ENCODE data around the gene ZNF444. TPM values are rescaled to one million over a fixed set of nuclear protein-coding genes. Genes with fewer than 3 reads are reported as not detected.
"Not testable (repeated sequence)": the region's sequence is repeated elsewhere in the genome, so short reads cannot be mapped to it uniquely, and the experiment has no call there.

The ZNF444 gene
- total RNA-seq, 4 donors from 2014 or later: 16.4 to 38.9 (median 24.9) TPM

DNA sequence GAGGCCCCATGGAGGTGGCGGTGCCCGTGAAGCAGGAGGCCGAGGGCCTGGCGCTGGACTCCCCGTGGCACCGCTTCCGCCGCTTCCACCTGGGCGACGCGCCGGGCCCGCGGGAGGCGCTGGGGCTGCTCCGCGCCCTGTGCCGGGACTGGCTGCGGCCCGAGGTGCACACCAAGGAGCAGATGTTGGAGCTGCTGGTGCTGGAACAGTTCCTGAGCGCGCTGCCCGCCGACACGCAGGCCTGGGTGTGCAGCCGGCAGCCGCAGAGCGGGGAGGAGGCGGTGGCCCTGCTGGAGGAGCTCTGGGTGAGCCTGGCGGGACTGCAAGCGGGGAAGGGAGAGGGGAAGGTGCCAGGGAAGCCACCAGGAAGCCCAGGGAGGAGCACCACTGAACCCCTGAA, 5.8 kb downstream of the ZNF444 start:
- peaks cover 0 to 12% of the 10 kb centered on the region in 2 donors for H3K36me3 ChIP-seq
- no peak for TF ChIP-seq POLR2A (IDR thresholded peaks at IDR 0.05)
- no peak for TF ChIP-seq CTCF (IDR thresholded peaks at IDR 0.05 in 4 of 5, conservative IDR thresholded peaks at IDR 0.05 in 1 of 5)
- H3K9me3 ChIP-seq: no peaks in the 10 kb centered on the region
- no peaks in the 10 kb centered on the region for H3K27me3 ChIP-seq
- no peak for DNase-seq
- in situ Hi-C loops (cut with MboI; ENCODE audit: low sequenced_read_pairs in 4 of 4): no loop called here
- H3K4me3 ChIP-seq: no peak overlapping the region
- intact Hi-C loops (cut with DNase I; ENCODE audit: low total_unique reads): loop anchor here (10.0 kb wide), 1 partner anchor 448 kb away; the partner anchor contains the start of gene ZNF71
- no peak for ATAC-seq
- no peak overlapping the region for H3K27ac ChIP-seq
- peaks cover 9 to 20% of the 10 kb centered on the region in 2 donors for H3K4me1 ChIP-seq

GRCh38 chr19:56147307-56147706, 6.2 kb downstream of the ZNF444 start:
- Histone ChIP-seq H3K9me3 (no peaks in the 10 kb centered on the region), H3K4me3 (no peak overlapping the region), H3K27ac (no peak overlapping the region), H3K36me3 (peaks cover 0 to 12% of the 10 kb centered on the region in 2 donors), H3K4me1 (peaks cover 8 to 16% of the 10 kb centered on the region in 2 donors), H3K27me3 (no peaks in the 10 kb centered on the region)
- in situ Hi-C loops (cut with MboI; ENCODE audit: low sequenced_read_pairs in 4 of 4): no loop called here
- DNase-seq (no peak), ATAC-seq (no peak)
- intact Hi-C loops (cut with DNase I; ENCODE audit: low total_unique reads): loop anchor here (10.0 kb wide), 1 partner anchor 447 kb away; the partner anchor contains the start of gene ZNF71
- TF ChIP-seq POLR2A (IDR thresholded peaks at IDR 0.05) (no peak), CTCF (IDR thresholded peaks at IDR 0.05 in 4 of 5, conservative IDR thresholded peaks at IDR 0.05 in 1 of 5) (no peak)

GRCh38 chr19:56148096-56148495, 7.0 kb downstream of the ZNF444 start:
- peaks cover 0 to 12% of the 10 kb centered on the region in 2 donors for H3K36me3 ChIP-seq
- no peak for ATAC-seq
- TF ChIP-seq POLR2A (IDR thresholded peaks at IDR 0.05) (no peak), CTCF (IDR thresholded peaks at IDR 0.05 in 4 of 5, conservative IDR thresholded peaks at IDR 0.05 in 1 of 5) (no peak)
- no peak overlapping the region for H3K27ac ChIP-seq
- DNase-seq: no peak
- in situ Hi-C loops (cut with MboI; ENCODE audit: low sequenced_read_pairs in 4 of 4) (no loop called here), intact Hi-C loops (cut with DNase I; ENCODE audit: low total_unique reads) (loop anchor here (10.0 kb wide), 1 partner anchor 447 kb away; the partner anchor contains the start of gene ZNF71)
- H3K4me1 ChIP-seq: peaks cover 11 to 13% of the 10 kb centered on the region in 2 donors
- H3K4me3 ChIP-seq: no peak overlapping the region
- no peaks in the 10 kb centered on the region for H3K9me3 ChIP-seq
- no peaks in the 10 kb centered on the region for H3K27me3 ChIP-seq

- H3K9me3 ChIP-seq; H3K27ac ChIP-seq; H3K27me3 ChIP-seq; H3K4me3 ChIP-seq; ATAC-seq; DNase-seq; in situ Hi-C loops (cut with MboI; ENCODE audit: low sequenced_read_pairs in 4 of 4): not testable (repeated sequence)
- Histone ChIP-seq H3K4me1 (peaks cover 17 to 20% of the 10 kb centered on the region in 2 donors), H3K36me3 (peaks cover 0 to 12% of the 10 kb centered on the region in 2 donors)
- intact Hi-C loops (cut with DNase I; ENCODE audit: low total_unique reads): loop anchor here (10.0 kb wide), 1 partner anchor 446 kb away; the partner anchor contains the start of gene ZNF71
These were observed 8.0 kb downstream of the ZNF444 start for GRCh38 chr19:56148955-56149655.

DNA sequence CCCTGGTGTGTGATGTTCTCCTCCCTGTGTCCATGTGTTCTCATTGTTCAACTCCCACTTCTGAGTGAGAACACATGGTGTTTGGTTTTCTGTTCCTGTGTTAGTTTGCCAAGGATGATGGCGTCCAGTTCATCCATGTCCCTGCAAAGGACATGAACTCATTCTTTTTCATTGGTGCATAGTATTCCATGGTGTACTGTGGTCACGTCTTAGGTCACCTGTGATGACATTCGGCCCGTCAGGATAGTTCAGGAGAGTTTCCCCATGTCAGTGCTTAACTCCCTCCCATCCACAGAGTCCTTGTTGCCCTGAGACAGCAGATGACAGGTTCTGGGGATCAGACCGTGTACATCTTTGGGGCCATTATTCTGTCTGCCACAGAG, 8.6 kb downstream of the ZNF444 start:
- no peak for DNase-seq
- no peak for TF ChIP-seq POLR2A (IDR thresholded peaks at IDR 0.05)
- TF ChIP-seq CTCF (IDR thresholded peaks at IDR 0.05 in 4 of 5, conservative IDR thresholded peaks at IDR 0.05 in 1 of 5): no peak
- intact Hi-C loops (cut with DNase I; ENCODE audit: low total_unique reads) (loop anchor here (10.0 kb wide), 1 partner anchor 445 kb away; the partner anchor contains the start of gene ZNF71), in situ Hi-C loops (cut with MboI; ENCODE audit: low sequenced_read_pairs in 4 of 4) (no loop called here)
- ATAC-seq: no peak
- H3K4me1 ChIP-seq: peaks cover 17 to 20% of the 10 kb centered on the region in 2 donors
- H3K4me3 ChIP-seq: no peak overlapping the region
- no peaks in the 10 kb centered on the region for H3K9me3 ChIP-seq
- peak overlapping the region in 3 of 4 donors; percentile 22 to 74 (median 24) for H3K27ac ChIP-seq
- H3K27me3 ChIP-seq: no peaks in the 10 kb centered on the region
- H3K36me3 ChIP-seq: peaks cover 0 to 12% of the 10 kb centered on the region in 2 donors

Measured in gastrocnemius medialis (tissue), 4 donors.